ENCODE results near the gene DMRT2.

DMRT2 gene

GRCh38 chr9:1014225-1014624, 35.9 kb upstream of the DMRT2 start:
- TF ChIP-seq CSDC2 (CRISPR knock-in tag; IDR thresholded peaks at IDR 0.05) (no peak), ESRRG (CRISPR knock-in tag; IDR thresholded peaks at IDR 0.05) (no peak), PPARA (CRISPR knock-in tag; IDR thresholded peaks at IDR 0.05; ENCODE audit: borderline replicate concordance) (no peak), ZNF565 (CRISPR knock-in tag; conservative IDR thresholded peaks at IDR 0.05; ENCODE audit: low read depth) (no peak), TOX (CRISPR knock-in tag; IDR thresholded peaks at IDR 0.05; ENCODE audit: borderline replicate concordance) (no peak)
- ATAC-seq, result no peak

- TF ChIP-seq ZFP30 (CRISPR knock-in tag; IDR thresholded peaks at IDR 0.05) (no peak), POU6F1 (CRISPR knock-in tag; IDR thresholded peaks at IDR 0.05; ENCODE audit: borderline replicate concordance, low read depth) (no peak), ARNTL (CRISPR knock-in tag; IDR thresholded peaks at IDR 0.05; ENCODE audit: borderline replicate concordance, low read depth) (no peak), CREB5 (CRISPR knock-in tag; IDR thresholded peaks at IDR 0.05; ENCODE audit: low read depth) (no peak), ZNF565 (CRISPR knock-in tag; conservative IDR thresholded peaks at IDR 0.05; ENCODE audit: low read depth) (no peak), BACH2 (CRISPR knock-in tag; IDR thresholded peaks at IDR 0.05; ENCODE audit: borderline replicate concordance) (no peak), TSHZ2 (CRISPR knock-in tag; IDR thresholded peaks at IDR 0.05) (no peak), GLIS3 (CRISPR knock-in tag; IDR thresholded peaks at IDR 0.05) (no peak), SNAI2 (CRISPR knock-in tag; IDR thresholded peaks at IDR 0.05) (no peak), ZFP3 (CRISPR knock-in tag; IDR thresholded peaks at IDR 0.05) (no peak), TOX (CRISPR knock-in tag; IDR thresholded peaks at IDR 0.05; ENCODE audit: borderline replicate concordance) (no peak), ESRRG (CRISPR knock-in tag; IDR thresholded peaks at IDR 0.05) (no peak), PATZ1 (CRISPR knock-in tag; IDR thresholded peaks at IDR 0.05; ENCODE audit: borderline replicate concordance) (no peak), ZNF70 (CRISPR knock-in tag; IDR thresholded peaks at IDR 0.05) (no peak), CSDC2 (CRISPR knock-in tag; IDR thresholded peaks at IDR 0.05) (no peak), ZC3H10 (CRISPR knock-in tag; IDR thresholded peaks at IDR 0.05) (no peak), ZNF8 (CRISPR knock-in tag; IDR thresholded peaks at IDR 0.05) (no peak), RARB (CRISPR knock-in tag; IDR thresholded peaks at IDR 0.05) (no peak)
- ATAC-seq, result no peak
Measured at GRCh38 chr9:1014640-1015039, 35.5 kb upstream of the DMRT2 start.

GRCh38 chr9:1018121-1018520, 32.0 kb upstream of the DMRT2 start:
- peak; percentile 59; the same call in 2 of the 3 replicates for ATAC-seq
- no peak for TF ChIP-seq ZFP30 (CRISPR knock-in tag; IDR thresholded peaks at IDR 0.05)
- TF ChIP-seq ZNF565 (CRISPR knock-in tag; conservative IDR thresholded peaks at IDR 0.05; ENCODE audit: low read depth), result no peak
- no peak for TF ChIP-seq TSHZ2 (CRISPR knock-in tag; IDR thresholded peaks at IDR 0.05)
- no peak for TF ChIP-seq ARNTL (CRISPR knock-in tag; IDR thresholded peaks at IDR 0.05; ENCODE audit: borderline replicate concordance, low read depth)
- no peak for TF ChIP-seq SNAI2 (CRISPR knock-in tag; IDR thresholded peaks at IDR 0.05)
- TF ChIP-seq ESRRG (CRISPR knock-in tag; IDR thresholded peaks at IDR 0.05), result no peak
- no peak for TF ChIP-seq CSRNP3 (CRISPR knock-in tag; IDR thresholded peaks at IDR 0.05)
- no peak for TF ChIP-seq PATZ1 (CRISPR knock-in tag; IDR thresholded peaks at IDR 0.05; ENCODE audit: borderline replicate concordance)
- TF ChIP-seq OSR1 (CRISPR knock-in tag; IDR thresholded peaks at IDR 0.05), result no peak
- TF ChIP-seq ISL1 (CRISPR knock-in tag; IDR thresholded peaks at IDR 0.05), result no peak
- TF ChIP-seq POU6F1 (CRISPR knock-in tag; IDR thresholded peaks at IDR 0.05; ENCODE audit: borderline replicate concordance, low read depth), result no peak
